ENCODE results near the gene OCIAD1.
A peak's percentile ranks its signal among the peaks of the same experiment; 100 is the strongest.
"Not testable (repeated sequence)": the region's sequence is repeated elsewhere in the genome, so short reads cannot be mapped to it uniquely, and the experiment has no call there.

Gene OCIAD1, protein sequence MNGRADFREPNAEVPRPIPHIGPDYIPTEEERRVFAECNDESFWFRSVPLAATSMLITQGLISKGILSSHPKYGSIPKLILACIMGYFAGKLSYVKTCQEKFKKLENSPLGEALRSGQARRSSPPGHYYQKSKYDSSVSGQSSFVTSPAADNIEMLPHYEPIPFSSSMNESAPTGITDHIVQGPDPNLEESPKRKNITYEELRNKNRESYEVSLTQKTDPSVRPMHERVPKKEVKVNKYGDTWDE

DNA sequence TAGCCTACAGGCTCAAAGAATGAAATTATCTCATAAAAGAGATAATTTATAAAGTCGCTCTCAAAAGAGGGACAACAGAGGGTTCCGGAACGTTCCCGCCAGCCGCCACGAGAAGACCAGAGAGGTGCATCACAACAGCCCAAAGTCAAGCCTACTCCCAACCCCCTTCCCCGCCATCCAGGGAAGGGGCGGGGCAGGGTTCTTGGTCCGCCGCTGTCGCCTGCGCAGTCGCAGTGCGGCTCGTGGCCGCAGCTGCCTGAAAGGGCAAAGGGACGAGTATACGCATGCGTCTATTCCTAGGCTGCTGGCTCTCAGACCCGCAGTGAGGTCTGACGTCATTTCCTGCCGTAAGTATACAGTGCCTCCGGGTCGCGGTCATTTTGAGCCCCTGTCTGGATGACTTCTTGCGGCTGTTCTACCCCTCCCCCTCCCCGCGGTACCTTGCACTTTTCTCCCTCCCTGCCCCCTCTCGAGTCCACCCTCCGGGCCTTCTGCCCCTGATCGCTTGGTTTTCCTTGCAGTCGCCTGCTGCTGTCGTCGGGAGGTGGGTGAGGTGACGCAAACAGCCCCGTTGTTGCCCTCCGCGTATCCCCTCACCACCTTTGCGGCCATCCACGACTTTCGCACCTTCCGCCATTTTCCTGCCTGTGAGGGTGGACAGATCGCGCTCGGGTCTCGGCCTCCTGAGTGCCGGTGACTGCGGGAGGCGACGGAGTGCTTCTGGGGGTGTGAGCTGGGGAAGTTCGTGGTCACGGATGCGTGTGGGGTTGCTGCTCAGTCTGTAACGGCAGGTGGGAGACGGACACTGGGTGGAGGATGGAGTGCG, at the start of gene OCIAD1:
Gene OCIAD1, plus strand, starts transcription at position 383 of the 826 bp plus-strand sequence. CDS start 1,537 bp downstream, outside the sequence.
- peak; percentile 94 to 98 for DNase-seq

DNA sequence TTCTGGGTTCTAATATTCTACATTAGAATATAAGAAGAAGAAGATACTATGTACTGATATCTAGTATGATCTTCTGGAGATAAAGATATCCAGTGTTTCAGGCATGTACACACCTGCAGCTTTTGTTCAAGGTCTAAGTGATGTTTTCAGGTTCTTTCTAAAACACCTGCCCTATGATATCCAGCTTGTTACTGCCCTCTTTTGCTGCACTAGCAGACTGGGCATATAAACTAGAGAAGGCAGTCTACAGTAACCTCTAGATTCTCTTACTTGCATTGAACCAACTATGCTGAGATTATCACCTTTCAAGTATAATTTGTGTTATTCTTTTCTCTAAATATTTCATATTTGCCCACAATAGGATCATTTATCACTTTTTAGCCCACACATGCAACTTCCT, 48.9 kb upstream of the OCIAD1 start:
- no peak for DNase-seq

DNA sequence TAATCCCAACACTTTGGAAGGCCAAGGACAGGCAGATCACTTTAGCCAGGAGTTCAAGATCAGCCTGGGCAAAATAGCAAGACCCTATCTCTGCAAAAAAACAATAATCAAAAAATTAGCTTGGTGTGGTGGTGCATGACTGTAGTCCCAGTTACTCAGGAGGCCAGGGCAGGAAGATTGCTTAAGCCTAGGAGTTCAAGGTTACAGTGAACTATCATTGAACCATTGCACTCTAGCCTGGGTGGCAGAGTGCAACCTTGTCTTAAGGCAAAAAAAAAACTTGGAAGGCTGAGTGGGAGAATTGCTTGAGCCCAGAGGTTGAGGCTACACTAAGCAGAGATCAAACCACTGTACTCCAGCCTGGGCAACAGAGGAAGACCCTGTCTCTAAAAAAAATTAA, 45.6 kb upstream of the OCIAD1 start:
- no peak for DNase-seq

DNA sequence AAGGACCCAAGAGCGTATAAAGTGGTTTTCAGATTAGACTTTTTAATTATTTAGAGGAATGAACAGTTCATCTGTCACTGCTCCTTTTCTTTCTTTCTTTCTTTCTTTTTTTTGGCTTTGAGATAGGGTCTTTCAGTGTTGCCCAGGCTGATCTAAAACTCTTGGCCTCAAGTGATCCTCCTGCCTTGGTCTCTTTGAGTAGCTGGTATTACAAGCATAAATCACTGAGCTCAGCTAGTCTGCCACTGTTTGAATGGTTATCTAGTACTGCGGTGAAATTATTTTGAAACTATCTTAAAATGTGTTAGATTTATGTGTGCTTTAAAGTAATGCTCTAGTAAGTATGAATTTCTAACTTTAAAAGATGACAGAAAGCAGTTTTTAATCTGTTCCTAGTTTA, 44.3 kb upstream of the OCIAD1 start:
- DNase-seq = no peak

DNA sequence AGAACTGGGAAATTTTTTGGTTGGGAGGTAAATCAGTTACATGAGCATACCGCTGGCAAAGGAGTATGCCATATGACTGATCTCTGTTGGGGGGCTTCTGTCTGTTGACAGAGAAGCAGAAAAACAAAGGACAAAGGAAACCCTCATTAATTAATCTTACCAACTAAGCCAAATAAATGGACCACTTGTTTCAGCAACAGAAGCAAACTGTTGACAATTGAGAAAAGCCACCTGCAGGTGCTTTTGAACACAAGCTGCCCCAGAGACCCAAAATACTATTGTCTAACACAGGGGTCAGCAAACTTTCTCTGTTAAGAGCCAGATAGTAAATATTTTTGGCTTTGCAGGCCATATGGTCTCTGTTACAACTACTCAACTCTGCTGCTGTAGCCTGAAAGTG, 43.8 kb upstream of the OCIAD1 start:
- DNase-seq = no peak

DNA sequence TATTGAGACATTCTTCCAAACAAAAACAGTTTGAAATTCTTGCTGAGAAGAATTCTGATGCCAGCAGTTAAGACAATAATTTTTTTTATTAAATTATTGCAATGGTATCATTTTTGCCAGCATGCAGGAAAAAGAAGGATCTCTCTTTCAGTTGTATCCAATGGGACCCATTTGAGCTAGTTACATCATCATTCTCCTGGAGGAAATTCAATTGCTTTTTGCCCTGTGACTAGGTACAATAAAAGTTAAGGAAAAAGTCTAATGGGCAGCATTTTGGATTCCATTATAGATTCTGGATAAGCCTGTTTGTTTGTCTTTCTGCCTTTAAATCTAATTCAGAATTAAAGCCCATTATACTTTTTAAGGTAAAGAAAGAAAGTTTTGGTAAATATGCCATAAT, 40.3 kb upstream of the OCIAD1 start:
- DNase-seq = no peak

DNA sequence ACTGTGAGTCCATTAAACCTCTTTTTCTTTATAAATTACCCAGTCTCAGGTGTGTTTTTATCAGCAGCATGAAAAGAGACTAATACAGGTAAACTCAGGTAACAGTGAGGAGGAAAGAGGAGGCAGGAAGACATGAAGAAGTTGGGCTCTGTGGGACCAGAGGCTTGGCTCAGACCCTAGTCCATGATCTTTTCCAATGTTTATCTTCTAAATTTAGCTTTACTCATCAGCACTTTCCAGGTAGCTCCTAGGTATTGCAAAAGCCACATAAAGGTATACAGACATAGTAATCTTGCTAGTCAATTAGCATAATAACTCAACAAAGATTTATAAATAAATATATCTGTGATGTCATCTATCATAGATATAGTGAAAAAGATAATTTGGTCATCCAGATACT, 39.6 kb upstream of the OCIAD1 start:
- DNase-seq = no peak

DNA sequence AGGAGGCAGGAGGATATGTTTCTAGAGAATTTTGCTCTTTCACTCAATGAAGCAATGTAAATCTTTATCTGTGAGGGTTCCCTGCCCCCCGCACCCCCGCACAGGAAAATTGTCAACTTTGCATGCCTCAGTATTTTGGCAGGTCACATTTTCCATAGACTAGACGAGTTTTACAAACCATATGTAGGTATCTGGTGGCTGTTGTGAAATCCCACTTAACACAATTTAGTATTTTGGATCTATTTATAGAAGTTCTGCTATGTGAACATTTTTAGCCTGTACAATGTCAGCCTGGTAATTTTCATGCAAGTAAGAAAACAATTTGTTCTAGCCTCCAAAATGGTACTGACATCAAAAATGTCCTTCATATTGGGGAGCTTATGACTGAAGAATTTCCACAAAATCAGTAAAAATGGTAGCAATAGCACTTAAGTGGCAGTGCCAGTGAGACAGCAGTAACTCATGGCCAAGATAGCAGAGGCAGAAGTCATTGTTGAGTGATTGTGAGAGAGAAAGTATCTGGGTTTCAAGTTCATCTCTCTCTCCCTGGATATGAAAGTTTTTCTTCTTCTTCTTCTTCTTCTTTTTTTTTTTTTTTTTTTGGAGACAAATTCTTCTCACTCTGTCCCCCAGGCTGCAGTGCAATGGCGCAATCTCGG, 38.4 kb upstream of the OCIAD1 start:
- DNase-seq = no peak

DNA sequence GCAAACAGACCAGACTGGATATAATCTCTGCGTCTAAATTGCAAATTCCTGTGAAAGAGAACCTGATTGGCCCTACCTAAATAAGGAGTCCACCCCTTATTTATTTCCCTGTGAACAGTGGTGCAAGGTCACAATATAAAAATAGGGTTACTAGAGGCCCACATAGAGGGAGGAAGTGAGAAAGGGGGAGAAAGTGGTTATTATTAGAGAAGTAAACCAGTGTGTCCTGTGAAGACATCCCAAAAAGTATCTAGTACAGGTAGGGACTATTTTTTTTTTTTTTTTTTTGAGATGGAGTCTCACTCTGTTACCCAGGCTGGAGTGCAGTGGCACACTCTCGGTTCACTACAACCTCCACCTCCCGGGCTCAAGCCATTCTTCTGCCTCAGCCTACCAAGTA, 35.8 kb upstream of the OCIAD1 start:
- DNase-seq = no peak

DNA sequence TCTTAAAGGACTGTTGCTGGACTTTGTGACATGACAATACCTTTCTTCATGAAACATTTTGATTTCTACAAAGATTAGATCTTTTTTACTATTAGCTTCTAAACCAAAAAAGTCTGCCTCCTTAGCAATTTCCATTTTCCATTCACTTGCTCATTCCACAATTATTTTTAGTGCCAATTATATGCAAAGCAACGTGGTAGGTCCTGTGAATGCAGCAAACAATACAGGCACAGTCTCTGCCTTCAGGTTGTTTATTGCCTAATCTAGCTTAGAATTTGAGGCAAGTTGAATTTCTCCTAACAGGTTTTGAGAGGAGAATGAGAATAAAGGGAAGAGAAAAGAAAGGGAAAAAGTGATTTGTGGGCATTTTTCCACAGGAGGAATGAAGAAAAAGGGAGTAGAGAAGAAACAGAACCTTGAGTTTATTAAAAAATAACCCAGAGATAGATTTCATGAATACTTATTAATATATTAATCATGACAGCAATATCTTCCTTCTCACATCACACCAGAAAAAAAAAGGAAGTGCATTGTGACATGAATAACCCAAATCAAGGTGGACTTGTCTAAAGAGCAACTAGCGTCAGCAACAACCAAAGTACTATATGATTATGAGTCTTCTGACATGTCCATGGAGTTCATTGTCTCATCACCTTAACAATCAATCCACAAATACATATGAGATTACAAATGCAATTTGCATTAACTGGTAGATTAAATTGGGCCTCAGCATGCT, 34.5 kb upstream of the OCIAD1 start:
- no peak for DNase-seq

DNA sequence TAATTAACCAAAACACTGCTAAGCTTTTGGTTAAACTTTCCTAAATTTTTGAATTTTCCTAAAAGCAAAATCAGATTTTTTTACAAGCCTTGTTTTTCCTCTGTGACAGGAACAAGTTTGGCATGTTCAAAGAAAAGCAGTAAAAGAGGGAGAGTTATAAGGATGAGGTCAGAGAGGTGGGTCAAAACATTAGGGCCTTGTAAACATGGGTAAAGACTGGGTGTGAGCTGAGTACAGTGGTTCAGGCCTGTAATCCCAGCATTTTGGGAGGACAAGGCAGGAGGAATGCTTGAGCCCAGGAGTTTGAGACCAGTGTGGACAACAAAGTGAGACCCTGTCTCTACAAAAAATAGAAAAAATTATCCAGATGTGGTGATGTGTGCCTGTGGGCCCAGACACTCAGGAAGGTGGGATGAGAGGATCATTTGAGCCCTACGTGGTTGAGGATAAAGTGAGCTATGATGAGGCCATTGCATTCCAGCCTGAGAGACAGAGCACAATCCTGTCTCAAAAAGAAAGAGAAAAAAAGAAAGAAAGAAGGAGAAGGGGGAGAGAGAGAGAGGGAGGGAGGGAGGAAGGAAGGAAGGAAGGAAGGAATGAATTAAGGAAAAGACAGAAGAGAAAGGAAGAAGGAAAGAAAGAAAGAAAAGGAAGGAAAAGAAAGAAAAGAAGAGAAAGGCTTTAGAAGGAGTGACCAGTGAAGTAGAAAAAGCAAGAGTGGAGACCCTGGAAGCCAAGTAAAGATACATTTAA, 33.8 kb upstream of the OCIAD1 start:
- DNase-seq = no peak

DNA sequence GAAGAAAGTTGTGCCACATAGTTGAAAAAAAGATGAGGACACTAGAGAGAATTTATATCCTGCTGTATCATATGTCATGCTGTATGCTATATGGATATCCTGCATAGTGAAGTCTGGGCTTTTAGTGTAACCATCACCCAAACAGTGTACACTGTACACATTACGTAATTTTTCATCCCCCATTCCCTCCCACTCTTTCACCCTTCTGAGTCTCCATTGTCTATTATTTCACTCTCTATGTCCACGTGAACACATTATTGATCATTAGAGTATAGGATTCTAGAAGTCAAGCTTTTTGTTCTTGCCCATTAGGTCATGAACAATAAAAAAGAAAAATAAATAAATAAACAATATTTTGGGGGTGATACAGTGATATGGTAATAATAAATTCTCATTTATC, 32.8 kb upstream of the OCIAD1 start:
- DNase-seq = no peak

DNA sequence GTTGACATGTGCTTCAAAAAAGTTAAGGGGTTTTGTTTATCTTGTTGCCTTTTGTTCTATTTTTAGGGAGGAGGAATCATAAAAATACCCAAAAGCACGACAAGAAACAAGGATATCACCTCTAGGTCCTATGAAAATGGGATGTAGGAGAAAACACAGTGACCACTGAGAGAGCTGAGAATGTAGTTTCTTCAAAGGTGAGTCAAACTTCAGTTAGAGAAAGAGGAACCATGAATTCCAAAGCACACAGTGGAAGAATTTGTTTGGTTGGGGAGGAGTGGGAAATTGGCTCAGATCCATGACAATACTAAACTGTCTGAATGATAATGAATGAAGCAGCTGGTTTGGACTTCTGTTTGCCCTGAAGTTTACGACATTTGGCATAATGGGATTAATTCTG, 31.7 kb upstream of the OCIAD1 start:
- DNase-seq = no peak

DNA sequence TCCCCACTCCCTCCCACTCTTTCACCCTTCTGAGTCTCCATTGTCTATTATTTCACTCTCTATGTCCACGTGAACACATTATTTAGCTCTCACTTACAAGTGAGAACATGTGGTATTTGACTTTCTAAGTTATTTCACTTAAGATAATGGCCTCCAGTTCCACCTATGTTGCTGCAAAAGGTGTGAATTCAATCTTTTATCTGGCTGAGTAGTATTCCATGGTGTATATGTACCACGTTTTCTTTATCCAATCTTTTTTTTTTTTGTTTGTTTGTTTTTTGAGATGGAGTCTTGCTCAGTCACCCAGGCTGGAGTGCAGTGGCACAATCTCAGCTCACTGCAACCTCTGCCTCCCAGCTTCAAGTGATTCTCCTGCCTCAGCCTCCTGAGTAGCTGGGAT, 30.7 kb upstream of the OCIAD1 start:
- DNase-seq = not testable (repeated sequence)

DNA sequence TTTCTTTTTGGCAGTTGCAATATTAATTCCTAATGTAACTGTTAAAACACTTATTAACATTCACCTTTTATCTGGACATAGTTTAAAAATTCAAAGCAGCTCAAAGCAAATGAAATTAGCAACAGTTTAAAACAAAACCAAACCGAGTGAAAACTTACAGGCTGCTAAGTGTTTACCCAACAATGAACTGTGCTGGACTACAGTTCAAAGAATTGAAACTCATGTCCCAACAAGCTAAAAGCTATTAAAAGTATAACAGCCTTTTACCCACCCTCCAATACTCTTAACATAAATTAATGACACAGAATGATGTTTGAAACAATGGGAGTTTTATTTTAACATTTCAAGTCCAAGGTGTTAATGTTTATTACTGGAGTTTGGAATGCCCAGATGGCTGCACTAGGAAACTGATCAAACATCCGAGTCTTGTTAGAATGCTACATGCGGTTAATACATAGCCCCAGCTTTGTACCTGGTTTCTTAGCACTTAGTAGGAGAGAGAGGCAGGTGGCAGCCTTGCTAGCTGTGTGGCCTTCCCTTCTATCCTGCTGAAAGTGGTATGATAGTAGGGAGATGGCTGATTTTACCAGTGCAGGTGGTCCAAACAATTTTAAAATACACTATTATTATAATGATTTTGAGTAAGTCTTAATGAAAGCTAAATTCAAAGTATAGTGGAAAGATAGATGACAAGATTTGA, 29.7 kb upstream of the OCIAD1 start:
- no peak for DNase-seq

DNA sequence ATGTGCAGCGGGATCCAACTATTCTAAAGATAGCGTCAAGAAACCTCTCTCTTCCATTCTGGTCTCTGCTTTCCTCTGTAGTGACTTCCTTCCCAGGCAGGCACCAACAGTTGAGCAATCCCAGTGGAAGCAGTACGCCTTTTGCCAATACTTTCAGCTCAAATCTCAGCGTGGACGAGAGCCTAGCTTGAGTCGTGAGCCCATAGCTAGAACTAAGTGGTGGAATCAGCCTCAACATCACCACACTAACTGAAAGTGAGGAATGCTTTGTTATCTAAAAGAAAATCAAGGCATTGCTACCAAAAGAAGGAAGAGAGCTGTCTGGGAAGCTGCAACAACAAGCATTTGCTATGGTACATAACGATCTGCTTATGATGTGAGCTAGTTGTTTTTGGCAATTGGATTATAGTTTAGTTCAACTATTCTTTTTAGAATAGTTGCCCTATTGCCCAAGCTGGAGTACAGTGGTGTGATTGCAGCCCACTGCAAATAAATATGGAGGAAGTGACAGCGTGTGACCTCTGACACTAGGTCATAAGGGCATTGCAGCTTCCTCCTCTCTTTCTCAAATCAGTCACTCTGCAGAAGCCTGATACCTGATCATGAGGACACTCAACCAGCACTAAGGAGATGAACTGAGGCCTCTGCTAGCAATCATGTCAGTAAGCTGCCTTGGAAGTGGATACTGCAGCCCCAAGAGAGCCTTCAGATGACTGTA, 26.1 kb upstream of the OCIAD1 start:
- DNase-seq = no peak

DNA sequence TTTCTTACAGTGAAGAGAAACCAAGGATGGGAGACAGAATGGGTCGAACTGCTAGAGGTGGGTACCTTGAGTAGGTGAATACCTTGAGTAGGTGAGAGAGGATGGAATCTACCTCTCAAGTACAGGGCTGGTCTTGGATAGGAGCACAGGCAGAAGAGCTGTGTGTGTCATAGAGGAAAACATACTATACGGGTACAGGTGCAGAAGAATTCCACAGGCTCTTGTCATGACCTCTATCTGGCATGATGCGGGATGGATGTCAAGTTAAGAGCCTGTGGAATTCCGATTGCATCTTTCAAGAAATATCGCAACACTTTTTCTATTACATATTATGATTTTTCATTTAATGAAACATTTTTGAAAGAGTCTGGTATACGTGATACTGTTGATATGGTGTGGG, 18.0 kb upstream of the OCIAD1 start:
- no peak for DNase-seq

DNA sequence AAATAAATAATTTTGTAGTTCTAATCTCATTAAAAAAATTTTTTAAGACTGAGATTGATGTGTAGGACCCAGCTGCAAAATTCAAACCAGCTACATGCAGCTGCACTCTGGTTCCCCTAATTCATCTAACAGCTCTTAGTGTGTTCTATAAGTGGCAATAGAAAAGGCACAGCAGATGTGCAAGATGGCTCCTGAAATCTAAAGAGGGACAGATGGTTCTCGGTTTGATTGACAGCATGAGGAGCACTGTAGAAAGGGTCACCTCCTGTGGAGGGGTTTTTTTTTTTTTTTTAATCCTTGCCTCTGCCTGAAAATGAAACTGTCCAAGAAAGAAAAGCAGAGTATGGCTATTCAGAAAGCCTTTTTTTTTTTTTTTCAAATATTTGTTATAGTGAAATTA, 16.9 kb upstream of the OCIAD1 start:
- DNase-seq = peak; percentile 1 to 76

DNA sequence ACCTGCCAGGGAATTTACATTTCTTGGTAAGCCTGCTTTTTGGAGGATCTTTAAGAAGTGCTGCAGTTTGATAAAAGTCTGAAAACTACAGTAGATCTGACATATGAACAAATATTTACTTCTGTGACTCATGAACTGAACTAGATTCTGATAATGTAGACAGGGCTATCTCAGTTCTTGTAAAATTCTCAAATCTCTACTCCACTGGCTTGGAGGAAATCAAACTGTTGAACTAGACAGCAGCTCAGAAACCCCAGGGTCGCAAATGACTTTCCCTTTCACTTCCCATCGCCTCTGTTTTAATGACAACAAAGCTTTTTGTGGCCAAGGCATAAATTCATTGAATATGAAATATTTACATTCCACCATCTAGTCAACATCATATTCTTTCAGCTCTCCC, 15.4 kb upstream of the OCIAD1 start:
- no peak for DNase-seq

DNA sequence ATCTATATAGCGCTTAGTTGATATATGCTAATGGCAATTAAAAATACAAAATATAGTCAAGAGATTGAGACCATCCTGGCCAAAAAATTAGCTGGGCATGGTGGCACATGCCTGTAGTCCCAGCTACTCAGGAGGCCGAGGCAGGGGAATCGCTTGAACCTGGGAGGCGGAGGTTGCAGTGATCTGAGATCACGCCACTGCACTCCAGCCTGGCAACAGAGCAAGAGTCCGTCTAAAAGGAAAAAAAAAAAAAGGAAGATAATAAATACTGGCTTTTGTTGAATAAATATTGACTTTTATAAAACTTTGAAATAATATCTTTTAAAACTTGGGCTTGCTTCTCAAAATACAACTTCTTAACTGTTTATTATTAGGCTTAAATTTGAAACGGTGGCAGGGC, 14.6 kb upstream of the OCIAD1 start:
- DNase-seq = not testable (repeated sequence)

DNA sequence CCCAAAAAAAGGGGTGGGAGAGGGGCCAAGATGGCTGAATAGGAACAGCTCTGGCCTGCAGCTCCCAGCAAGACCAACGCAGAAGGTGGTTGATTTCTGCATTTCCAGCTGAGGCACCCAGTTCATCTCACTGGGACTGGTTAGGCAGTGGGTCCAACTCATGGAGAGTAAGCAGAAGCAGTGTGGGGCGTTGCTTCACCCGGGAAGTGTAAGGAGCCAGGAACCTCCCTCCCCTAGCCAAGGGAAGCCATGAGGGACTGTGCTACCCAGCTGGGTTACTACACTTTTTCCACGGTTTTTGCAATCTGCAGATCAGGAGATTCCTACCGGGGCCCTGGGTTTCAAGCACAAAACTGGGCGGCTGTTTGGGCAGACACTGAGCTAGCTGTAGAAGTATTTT, 13.9 kb upstream of the OCIAD1 start:
- DNase-seq = no peak

Data from NCI-H446 (cell line).